Panc1 (cell line): ENCODE data around the gene TMED6. TPM values are rescaled to one million over a fixed set of nuclear protein-coding genes. Genes with fewer than 3 reads are reported as not detected.

Experiments
- ATAC-seq: fragments of 200-7000 bp; cut with Tn5 transposase; 2 replicates; pipeline ENCODE4 v1.9.1; 2020; ENCODE audit warnings: mild to moderate bottlenecking, moderate library complexity
- BruUV-seq: library from RNA; stranded (reverse); fragments of 400-500 nt; replicated peaks from 2 replicates; lab custom pipeline; 2021; lab: Mats Ljungman, UMichigan
- CTCF ChIA-PET: fragments of 300-600 bp; sonication (Branson Sonifier 250); formaldehyde crosslinking; loops from one replicate; lab custom pipeline; 2022; ENCODE audit warnings: antibody characterized with exemption; lab: Charles Lee
- POLR2A ChIA-PET: fragments of 300-600 bp; sonication (Branson Sonifier 250); formaldehyde crosslinking; loops from one replicate; lab custom pipeline; 2022; ENCODE audit warnings: antibody characterized with exemption; lab: Charles Lee
- DNase-seq: peaks from one replicate; pipeline ENCODE4 v3.0.0-alpha.2; 2010; ENCODE audit warnings: low read depth, low spot score
- H3K27ac ChIP-seq: 2 replicates; pipeline ENCODE4 v1.5.1; 2011; ENCODE audit warnings: mild to moderate bottlenecking, low read length, inconsistent platforms
- H3K27me3 ChIP-seq: fragments of 200-500 bp; sonication (Bioruptor generic); 2 replicates; pipeline ENCODE4 v1.6.0; 2014; ENCODE audit warnings: low read length, inconsistent platforms; ENCODE audit not compliant: control insufficient read depth, insufficient read depth
- H3K36me3 ChIP-seq: fragments of 200-500 bp; sonication (Bioruptor generic); 2 replicates; pipeline ENCODE4 v1.5.1; 2014; ENCODE audit warnings: inconsistent platforms, mild to moderate bottlenecking, low read length, moderate library complexity; ENCODE audit not compliant: control insufficient read depth, insufficient read depth
- H3K4me1 ChIP-seq: 2 replicates; pipeline ENCODE4 v1.5.1; 2011; ENCODE audit warnings: inconsistent platforms, mild to moderate bottlenecking, low read length, moderate library complexity; ENCODE audit not compliant: control insufficient read depth, insufficient read depth
- H3K4me3 ChIP-seq, 2 experiments: 2 replicates each; pipeline ENCODE4 v1.5.1; 2011 to 2012; ENCODE audit warnings: low read depth in 2 of 2, low read length in 2 of 2, mild to moderate bottlenecking in 2 of 2, inconsistent platforms in 1 of 2, moderate library complexity in 1 of 2
- H3K9me3 ChIP-seq: fragments of 200-500 bp; sonication (Bioruptor generic); 2 replicates; pipeline ENCODE4 v1.5.1; 2014; ENCODE audit warnings: low read depth, mild to moderate bottlenecking, inconsistent platforms, low read length, moderate library complexity; ENCODE audit not compliant: control insufficient read depth, insufficient read depth
- POLR2AphosphoS5 ChIP-seq: IDR thresholded peaks from 2 replicates; pipeline ENCODE4 v1.6.1; 2012; ENCODE audit warnings: mild to moderate bottlenecking, low read depth, low read length, moderate library complexity
- SIN3A ChIP-seq: IDR thresholded peaks from 2 replicates; pipeline ENCODE4 v1.6.1; 2012; ENCODE audit warnings: low read depth, mild to moderate bottlenecking, low read length, moderate library complexity, borderline replicate concordance; ENCODE audit not compliant: insufficient read depth
- TCF7L2 ChIP-seq: IDR thresholded peaks from 2 replicates; pipeline ENCODE4 v1.6.1; 2011; ENCODE audit warnings: mild to moderate bottlenecking, low read depth, low read length, inconsistent platforms
- in situ Hi-C: cut with HindIII; loops from 2 replicates; pipeline ENCODE4 v1.10.0; 2016; ENCODE audit warnings: low sequenced_read_pairs, low pct_unique_long_range_greater_than_20kb
- intact Hi-C: fragments of 100-400 bp; cut with micrococcal nuclease; formaldehyde crosslinking; loops from one replicate; pipeline ENCODE4 v1.10.0; 2022; ENCODE audit not compliant: unreplicated experiment
- total RNA-seq: library from RNA; stranded (reverse); gene quantifications from one replicate; pipeline ENCODE4 v1.2.1, GENCODE V29; 2021; ENCODE audit not compliant: unreplicated experiment
- TF ChIP-seq, protein P1 (sequence below): fragments of 450-650 bp; IDR thresholded peaks from 2 replicates; pipeline ENCODE4 v1.5.1; 2017; ENCODE audit warnings: mild to moderate bottlenecking
- TF ChIP-seq, protein P2 (sequence below), 2 experiments: IDR thresholded peaks; 2 replicates each; pipeline ENCODE4 v1.6.1; 2011 to 2012; ENCODE audit warnings: low read depth in 2 of 2, control low read depth in 1 of 2, low read length in 1 of 2, mild to moderate bottlenecking in 1 of 2, moderate library complexity in 1 of 2; ENCODE audit not compliant: insufficient read depth in 1 of 2

TMED6 gene
- total RNA-seq, 1 experiment from 2014 or later: 0.36 TPM

DNA sequence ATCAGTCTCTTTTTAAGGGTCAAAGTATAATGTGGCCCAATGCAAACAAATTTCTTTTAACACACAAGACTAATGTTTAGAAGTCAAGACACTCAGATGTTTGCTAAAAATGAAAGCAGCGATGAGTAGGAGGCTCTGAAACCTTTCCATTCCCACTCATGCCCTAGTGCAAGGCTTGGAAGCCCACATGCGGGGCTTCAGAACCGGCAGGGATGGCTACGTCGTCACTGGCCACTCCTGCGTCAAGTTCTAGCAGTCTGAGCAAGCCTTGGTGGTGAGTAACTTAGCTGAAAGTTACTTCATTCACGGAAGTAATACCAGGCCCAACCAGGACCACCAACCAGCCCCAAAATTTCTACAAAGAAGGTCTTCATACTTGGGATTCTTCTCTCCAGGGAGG is 14.8 kb upstream of the TMED6 start:
- ATAC-seq (no peak), DNase-seq (no peak)
- H3K4me3 ChIP-seq: no peak overlapping the region
- no peaks in the 10 kb centered on the region for H3K4me1 ChIP-seq
- in situ Hi-C loops (no loop called here), intact Hi-C loops (no loop called here)
- H3K27me3 ChIP-seq: no peaks in the 10 kb centered on the region
- no TSS peak for BruUV-seq
- peaks cover 7% of the 10 kb centered on the region for H3K36me3 ChIP-seq
- CTCF ChIA-PET: no interaction called here
- POLR2A ChIA-PET: no interaction called here
- TF ChIP-seq, protein P1, sequence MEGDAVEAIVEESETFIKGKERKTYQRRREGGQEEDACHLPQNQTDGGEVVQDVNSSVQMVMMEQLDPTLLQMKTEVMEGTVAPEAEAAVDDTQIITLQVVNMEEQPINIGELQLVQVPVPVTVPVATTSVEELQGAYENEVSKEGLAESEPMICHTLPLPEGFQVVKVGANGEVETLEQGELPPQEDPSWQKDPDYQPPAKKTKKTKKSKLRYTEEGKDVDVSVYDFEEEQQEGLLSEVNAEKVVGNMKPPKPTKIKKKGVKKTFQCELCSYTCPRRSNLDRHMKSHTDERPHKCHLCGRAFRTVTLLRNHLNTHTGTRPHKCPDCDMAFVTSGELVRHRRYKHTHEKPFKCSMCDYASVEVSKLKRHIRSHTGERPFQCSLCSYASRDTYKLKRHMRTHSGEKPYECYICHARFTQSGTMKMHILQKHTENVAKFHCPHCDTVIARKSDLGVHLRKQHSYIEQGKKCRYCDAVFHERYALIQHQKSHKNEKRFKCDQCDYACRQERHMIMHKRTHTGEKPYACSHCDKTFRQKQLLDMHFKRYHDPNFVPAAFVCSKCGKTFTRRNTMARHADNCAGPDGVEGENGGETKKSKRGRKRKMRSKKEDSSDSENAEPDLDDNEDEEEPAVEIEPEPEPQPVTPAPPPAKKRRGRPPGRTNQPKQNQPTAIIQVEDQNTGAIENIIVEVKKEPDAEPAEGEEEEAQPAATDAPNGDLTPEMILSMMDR: no peak
- TF ChIP-seq TCF7L2 (no peak), SIN3A (no peak), POLR2AphosphoS5 (no peak)
- TF ChIP-seq, protein P2, sequence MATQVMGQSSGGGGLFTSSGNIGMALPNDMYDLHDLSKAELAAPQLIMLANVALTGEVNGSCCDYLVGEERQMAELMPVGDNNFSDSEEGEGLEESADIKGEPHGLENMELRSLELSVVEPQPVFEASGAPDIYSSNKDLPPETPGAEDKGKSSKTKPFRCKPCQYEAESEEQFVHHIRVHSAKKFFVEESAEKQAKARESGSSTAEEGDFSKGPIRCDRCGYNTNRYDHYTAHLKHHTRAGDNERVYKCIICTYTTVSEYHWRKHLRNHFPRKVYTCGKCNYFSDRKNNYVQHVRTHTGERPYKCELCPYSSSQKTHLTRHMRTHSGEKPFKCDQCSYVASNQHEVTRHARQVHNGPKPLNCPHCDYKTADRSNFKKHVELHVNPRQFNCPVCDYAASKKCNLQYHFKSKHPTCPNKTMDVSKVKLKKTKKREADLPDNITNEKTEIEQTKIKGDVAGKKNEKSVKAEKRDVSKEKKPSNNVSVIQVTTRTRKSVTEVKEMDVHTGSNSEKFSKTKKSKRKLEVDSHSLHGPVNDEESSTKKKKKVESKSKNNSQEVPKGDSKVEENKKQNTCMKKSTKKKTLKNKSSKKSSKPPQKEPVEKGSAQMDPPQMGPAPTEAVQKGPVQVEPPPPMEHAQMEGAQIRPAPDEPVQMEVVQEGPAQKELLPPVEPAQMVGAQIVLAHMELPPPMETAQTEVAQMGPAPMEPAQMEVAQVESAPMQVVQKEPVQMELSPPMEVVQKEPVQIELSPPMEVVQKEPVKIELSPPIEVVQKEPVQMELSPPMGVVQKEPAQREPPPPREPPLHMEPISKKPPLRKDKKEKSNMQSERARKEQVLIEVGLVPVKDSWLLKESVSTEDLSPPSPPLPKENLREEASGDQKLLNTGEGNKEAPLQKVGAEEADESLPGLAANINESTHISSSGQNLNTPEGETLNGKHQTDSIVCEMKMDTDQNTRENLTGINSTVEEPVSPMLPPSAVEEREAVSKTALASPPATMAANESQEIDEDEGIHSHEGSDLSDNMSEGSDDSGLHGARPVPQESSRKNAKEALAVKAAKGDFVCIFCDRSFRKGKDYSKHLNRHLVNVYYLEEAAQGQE (IDR thresholded peaks at IDR 0.05; ENCODE audit: insufficient read depth in 1 of 2, low read depth in 2 of 2, low read length in 1 of 2): no peak
- H3K9me3 ChIP-seq: no peaks in the 10 kb centered on the region
- H3K27ac ChIP-seq: no peak overlapping the region

DNA sequence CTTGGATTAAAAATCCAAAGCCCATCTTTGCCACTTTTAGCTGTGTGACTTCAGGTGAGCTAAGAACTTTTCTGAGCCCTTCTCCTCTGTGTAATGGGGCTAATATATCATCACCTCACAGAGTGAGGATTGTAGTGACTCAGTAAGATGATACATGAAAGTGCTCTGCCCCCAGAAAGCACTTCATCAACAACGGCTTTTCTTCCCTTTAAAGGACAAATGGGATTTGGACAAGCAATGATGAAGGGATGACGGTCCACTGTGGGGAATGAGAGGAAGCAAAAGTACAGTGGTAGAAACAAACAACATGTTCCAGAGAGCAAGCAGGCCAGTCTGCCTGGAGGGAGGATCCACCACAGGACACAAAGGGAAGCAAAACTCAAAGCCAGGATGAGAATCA is 14.3 kb upstream of the TMED6 start:
- no peaks in the 10 kb centered on the region for H3K27me3 ChIP-seq
- ChIA-PET POLR2A (no interaction called here), CTCF (no interaction called here)
- in situ Hi-C loops (no loop called here), intact Hi-C loops (no loop called here)
- no peak overlapping the region for H3K4me3 ChIP-seq
- H3K36me3 ChIP-seq: peaks cover 7% of the 10 kb centered on the region
- no peaks in the 10 kb centered on the region for H3K9me3 ChIP-seq
- no peak for DNase-seq
- no peak for TF ChIP-seq SIN3A
- no peak for TF ChIP-seq POLR2AphosphoS5
- TF ChIP-seq, protein P1: no peak
- TF ChIP-seq, protein P2 (IDR thresholded peaks at IDR 0.05; ENCODE audit: insufficient read depth in 1 of 2, low read depth in 2 of 2, low read length in 1 of 2): no peak
- no peak for TF ChIP-seq TCF7L2
- no peaks in the 10 kb centered on the region for H3K4me1 ChIP-seq
- ATAC-seq: no peak
- no TSS peak for BruUV-seq
- H3K27ac ChIP-seq: no peak overlapping the region
